M059J (cell line): ENCODE data around the gene NDUFA8. TPM values are rescaled to one million over a fixed set of nuclear protein-coding genes. Genes with fewer than 3 reads are reported as not detected.

ENCODE experiments used
- DNase-seq: peaks from one replicate; pipeline ENCODE4 v3.0.0-alpha.2; 2012; ENCODE audit warnings: low read depth
- total RNA-seq: library from RNA; depleted of rRNA; stranded (reverse); fragments of >200 nt; shearing (Covaris generic); gene quantifications from 2 replicates; pipeline ENCODE4 v1.2.3, GENCODE V29; 2014

The NDUFA8 gene
- total RNA-seq, 1 experiment from 2014 or later, result 93.4 TPM

DNA sequence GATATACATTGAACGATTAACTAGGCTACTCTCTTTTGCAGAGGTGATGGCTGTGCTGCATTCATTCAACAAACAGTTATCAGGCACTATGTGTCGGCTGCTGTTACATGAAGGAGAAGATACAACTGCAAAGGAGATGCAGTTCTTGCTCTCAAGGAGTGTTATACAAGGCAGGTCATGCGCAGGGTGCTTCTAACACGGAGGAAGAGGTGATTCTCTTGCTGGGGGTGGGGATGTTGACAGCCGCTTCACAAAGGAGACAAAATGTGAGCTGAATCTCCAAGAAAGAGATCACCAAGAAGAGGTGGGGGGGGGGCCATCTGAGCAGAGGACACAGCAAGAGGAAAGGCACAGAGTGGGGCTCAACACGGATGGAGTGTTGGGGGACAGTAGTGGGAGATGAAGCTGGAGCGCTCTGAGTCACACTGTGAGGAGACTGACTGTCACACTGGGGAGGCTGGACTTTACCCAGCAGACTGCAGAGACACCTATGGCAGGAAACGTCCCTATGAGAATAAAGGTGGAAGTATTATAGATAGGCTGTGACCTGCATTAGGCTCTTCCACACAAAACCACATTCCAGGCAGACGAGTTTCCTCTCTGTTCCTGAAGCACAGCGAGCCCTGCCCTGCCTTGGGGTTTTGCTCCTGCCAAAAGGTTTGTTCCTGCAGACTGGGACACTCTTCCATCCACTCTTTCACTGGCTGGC is 20.9 kb downstream of the NDUFA8 start:
- DNase-seq, result no peak

- DNase-seq, result no peak
These were observed 24.1 kb downstream of the NDUFA8 start for GRCh38 chr9:122135529-122135859.

DNA sequence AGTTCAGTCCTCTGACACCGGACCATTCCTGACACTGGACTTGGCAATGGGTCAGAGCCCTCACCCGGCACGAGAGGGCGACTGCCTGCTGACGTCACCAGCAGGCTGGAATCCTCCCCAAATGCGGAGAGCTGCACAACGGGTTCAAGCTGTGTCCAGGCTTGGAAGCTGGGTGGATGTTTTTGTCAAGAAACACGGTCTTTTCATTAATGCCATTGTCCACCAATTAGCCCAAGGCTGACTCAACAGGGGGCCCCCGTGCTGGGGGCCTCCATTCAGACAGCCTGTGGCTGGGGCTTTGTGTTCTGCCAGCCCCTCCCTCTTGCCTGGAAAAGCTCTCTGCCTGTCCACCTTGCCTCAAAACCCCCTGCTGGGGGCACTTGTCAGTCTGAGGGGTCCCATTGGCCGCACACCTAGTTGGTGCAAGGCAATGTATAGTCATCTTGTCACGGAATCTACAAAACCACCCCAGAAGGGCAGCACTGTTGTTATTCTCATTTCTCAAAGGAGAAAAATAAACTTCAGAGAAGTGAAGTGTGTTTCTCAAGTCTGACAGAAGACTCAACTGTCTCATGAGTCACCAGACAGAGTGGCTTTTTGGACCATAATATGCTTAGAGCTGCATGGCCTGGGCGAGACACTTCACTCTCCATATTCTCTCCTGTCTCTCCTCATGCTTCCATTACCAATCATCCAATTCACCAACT is 24.6 kb downstream of the NDUFA8 start:
- DNase-seq, result peak; percentile 60

DNA sequence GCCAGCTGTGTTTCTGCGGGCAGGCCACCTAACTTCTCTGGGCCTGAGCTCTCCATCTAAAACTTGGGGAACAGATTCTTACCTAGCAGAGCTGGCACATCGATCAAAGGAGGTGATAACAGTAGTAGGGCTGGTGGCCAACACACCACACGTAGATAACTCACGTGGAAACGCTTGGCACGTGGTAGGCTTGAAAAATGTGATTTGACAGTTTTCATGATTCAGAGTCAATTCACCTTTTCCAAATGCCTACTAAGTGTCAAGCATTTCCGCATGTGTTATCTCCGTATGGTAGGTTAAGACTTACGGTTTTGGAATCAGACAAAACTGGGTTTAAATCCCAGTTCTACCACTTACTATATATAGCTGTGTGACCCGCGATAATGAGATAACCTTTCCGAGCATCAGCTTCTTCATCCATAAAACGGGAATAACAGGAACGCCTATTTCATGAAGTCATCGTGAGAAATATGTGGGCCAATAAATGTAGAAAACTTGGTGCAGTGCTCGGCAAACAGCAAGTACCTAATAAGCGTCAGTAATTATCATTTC is 25.5 kb downstream of the NDUFA8 start:
- no peak for DNase-seq

- no peak for DNase-seq
These were observed 26.2 kb downstream of the NDUFA8 start for GRCh38 chr9:122133263-122133983.

DNA sequence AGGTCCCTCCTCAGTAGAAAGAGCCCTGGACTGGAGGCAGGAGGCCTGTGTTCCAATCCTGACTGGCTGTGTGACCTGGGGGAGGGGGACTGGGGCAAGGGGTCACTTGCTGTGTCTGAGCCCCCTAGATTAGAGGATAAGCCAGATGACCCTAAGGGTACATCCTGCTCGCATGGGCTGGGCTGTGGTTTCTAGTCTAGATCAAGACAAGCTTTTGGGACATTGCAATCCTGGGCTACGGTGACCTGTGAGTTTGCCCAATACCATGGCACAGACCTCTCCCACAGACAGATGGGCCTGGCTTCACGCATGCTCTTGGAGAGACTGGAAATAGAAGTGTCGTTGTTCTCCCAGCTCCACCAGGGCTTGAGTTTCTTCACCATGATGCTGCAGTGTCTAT is 27.0 kb downstream of the NDUFA8 start:
- no peak for DNase-seq

DNA sequence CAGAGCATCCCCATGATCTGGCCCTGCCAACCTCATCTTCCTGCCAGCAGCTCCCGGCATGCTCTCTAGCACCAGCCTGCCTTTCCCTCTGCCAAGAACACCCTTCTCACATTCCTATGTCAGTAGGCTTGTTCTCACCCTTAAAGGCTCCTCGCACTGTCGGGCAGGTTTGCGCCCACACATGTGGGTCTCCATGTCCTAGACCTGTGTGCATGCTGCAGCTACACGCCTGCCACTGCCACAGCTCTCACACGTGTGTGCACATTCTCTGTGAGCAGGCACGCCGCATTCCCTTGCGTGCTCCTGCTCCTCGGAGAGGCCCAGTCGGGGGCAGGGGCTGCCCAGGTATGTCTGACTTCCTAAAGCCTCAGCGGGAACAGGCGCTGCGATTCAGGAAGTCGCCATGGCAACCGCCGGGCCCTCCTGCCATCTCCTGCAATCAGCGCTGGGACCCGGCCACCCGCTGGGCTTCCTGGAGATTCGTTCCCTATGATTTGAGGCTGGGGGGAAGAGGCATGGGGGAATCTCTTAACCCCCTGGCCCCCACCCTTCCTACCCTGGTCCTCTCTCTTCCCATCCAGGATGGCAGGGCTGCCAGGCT is 28.1 kb downstream of the NDUFA8 start:
- DNase-seq, result no peak

GRCh38 chr9:122130837-122131236 is 28.7 kb downstream of the NDUFA8 start:
- DNase-seq, result no peak

DNA sequence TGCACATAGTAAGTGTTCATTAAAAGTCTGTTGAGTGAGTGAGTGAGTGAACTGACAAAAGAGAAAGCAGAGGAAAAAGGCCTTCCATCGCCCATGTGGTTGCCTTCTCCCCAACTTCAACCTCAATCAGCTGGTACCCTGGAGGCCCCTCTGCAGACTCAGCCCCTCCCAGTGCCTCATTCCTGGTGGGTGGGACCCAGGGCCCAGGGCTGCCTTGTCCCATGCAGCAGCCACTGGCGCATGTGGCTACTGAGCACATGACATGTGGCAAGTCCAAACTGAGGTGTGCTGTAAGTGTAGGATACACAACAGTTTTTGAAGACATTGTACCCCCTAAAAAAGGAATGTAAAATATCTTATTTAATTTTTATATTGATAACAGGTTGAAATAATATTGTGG is 29.6 kb downstream of the NDUFA8 start:
- no peak for DNase-seq

DNA sequence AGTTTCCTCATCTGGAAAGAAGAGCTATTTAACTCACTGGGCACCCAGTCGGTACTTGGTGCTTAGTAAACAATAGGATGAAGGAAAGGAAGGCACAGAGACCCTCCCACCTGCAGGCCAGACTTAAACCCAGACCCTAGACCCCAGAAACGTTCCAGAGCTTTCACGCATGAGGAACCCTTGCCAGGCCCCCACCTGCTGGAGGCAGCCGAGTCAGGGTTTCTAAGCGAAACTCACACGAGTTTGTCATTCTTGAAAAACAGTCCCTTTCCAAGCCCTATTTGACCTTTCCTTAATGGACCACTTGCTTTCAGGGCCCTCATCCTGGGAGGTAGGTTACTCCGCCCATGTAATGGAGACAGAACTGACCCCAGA is 30.6 kb downstream of the NDUFA8 start:
- no peak for DNase-seq

DNA sequence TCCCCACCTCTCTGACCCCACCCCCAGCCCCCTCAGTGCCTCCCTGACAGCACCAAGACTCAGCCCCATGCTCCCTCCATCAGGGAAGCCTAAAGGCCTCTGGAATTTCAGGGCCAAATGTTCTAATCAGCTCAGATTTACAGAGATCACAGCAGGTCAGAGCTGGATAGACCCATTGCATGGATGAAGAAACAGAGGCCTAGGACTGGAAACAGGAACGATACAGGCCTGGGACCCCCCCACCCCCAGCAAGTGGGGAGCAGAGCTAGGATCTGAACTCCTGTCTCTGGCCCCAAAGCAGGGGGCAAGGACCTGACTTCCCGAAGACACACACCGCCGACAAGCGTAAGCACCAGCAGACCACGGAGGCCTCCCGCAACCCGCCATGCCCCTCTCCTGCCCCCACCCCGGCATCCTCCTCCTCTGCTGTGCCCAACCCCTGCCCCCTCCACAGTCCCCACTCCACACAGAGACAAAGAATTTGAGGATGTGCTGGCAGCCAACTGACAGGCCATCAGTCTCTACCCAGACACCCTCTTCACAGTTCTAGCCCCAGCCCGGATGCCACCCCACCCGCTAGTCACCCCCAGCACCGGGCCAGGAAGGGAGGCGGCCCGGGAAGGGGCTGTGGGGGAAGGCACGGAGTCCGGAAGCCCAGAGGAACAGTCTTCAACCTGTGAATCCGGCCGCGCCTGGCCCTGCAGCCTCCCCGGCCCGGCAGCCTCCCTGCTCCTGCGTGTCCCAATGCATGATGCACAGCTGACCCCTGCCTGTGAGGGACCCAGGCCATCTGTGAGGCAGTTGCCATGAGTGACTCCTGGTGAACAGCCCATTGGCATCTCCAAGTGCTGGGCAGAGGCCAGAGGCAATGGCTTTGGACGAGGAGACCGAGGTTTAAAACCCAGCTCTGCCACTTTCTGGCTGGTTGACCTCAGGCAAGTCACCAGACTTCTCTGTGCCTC is 31.3 kb downstream of the NDUFA8 start:
- DNase-seq, result no peak

DNA sequence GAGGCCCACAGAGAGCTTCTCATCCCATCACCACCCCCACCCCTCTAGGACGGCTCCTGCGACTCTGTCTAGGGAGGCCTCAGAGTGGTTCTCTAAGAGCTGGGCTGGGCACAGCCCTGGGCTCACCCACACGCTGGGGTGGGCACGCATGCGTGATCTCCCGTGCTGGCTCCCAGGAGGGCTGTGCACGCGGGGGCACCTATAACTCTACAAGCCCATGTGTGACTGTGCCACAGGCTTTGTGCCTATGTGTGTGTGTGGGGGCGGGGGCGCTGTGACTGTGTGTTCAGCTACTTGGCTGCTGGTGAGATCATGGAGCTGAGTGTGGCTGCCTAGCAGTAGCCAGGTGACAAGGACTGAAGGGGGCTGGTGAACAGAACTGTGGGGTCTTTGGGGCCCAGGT is 32.2 kb downstream of the NDUFA8 start:
- DNase-seq, result no peak

DNA sequence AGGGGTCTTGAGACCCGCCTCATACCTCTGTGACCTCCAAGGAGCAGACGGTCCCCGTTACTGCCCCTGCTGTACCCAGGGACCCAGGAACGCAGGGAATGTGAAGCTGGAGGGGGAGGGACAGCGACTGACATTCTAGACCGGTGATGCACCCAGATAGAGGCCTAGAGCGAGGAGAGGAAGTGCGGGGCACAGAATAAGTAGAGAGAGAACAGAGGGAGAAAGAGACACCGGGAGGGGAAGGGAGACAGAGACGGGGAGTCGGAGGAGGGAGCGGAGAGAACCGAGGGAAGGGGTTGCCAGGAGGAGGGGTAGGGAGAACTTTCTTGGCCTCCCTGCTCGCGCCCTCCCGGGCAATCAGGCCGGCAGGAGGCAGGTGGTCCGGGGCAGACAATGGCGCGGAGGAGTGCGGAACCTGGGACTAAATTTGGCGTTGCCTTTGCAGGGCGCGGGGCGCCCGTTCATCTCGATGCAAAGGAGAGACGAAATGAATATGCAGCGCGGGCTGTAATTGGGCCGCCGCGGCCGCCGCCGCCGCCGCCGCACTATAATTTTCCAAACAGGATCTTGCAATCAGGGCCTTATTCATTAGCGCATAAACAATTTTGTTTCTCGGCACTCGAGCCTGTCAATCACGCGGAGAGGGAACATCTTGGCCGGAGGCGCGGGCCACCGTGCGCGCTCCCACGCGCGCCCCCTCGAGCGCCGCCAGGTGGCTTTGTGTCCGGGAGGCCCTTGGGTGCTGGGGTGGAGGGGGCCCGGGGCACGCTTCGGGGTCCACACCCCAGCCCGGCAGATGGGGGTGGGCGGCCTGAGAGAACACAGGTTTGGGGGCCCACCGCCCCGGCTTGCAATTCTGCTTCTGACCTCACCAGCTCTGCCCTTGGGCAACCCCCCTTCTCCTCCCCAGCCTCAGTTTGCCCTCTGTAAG is 33.0 kb downstream of the NDUFA8 start:
- peak; percentile 65 for DNase-seq

DNA sequence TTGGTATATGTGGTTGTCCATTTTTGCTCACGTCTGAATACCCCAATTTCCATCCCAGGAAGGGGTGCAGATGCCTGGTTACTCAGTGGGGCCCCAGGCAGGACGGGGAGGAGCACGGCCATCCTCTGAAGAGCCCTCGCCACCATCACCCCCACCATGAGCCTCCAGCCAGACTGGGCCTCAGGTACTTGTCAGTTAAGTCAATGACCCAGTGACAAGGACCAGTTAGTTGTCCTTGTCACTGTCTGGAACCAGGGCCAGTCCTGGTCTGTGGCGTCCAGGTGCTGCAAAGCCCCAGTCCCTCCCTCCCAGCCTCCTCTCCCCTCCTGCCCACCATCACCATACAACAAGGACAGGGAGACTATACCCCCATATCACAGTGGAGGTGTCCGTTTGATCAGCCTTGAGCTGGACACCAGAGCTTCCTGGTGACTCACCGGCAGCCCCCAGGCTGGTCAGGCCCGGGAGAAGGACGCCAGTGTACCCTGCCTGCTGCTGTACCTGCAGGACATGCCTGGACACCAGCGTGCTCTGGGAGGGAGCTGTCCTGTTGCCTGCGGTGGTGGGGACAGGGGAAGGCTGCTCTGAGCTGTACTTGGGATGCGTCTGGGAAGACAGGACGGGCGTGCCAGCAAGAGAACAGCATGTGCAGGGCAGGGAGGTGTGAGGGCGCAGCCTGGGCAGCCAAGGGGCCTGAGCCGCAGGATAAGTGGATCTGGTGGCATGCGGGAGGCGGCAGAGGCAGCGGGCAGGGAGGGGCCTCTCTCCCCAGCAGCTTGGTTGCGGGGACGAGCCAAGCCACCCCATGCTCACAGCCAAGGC is 33.9 kb downstream of the NDUFA8 start:
- DNase-seq, result peak; percentile 53

- DNase-seq, result peak; percentile 75
These were observed 34.4 kb downstream of the NDUFA8 start for GRCh38 chr9:122125158-122125508.

DNA sequence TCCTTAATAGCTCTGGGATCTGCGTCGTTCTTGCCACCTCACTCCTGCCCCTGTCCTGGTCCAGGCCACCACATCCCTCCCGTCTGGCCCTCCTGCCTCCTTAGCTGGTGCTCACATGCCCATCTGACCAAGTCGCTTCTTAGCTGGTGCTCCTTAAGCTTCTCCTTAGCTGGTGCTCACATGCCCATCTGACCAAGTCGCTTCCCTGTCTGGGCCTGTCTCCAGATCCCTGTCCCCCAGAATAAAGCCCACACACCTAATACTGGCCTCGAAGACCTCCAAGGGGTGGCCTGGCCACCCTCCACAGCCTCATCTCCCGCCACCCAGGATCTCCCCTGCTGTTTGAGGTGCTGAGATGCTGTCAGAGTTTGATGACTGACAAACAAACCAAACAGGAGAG is 35.1 kb downstream of the NDUFA8 start:
- DNase-seq, result no peak

DNA sequence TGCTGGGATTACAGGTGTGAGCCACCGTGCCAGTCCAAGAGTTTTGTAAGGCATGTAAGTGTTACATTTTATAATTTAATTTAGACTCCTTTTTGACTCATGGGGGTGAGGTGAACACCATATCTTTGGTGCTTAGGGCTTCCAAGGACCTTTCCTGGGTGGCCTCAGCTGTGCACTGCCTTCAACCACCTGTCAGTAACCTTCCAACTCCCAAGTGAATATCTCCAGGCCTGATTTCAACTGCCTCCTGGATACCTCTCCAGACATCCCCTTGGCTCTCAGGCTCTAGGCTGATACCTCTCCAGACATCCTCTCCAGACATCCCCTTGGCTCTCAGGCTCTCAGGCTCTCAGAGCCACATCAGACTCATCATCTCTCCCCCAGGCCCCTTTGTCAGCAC is 35.5 kb downstream of the NDUFA8 start:
- DNase-seq, result no peak

DNA sequence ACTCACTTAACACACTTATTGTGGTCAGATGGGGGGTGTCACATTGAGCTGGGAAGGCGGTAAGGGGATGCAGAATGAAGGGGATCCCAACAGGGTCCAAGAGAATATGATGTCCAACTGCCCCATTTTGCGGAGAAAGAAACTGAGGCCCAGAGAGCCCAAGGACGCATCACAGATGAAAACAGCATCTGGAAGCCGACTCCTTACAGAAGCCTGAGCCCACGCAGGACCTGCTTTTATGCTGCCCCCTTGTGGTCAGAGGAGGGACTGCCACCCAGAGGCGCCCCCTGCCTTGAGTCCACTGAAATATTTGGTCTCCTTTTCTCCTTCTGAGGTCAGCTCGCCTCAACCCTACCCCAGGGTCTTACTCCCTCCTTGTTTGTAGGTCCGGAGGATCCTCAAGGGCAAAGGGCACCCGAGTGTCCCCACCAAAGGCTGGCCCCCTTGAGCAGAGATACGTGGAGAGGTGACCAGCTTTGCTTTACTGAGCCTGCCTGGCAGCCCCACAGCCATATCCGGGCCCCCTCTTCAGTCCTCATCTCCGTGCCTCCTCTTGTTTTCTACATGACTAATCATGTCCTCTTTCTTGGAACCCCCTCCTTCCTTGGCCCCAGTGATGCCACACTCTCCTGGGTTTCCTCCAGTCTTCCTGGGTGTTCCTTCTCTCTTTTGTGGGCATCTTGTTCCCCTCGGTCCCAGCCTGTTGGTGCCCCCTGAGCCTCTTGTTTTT is 36.5 kb downstream of the NDUFA8 start:
- DNase-seq, result peak; percentile 65

GRCh38 chr9:122122468-122122867 is 37.1 kb downstream of the NDUFA8 start:
- DNase-seq, result no peak
